Small intestine (tissue), 7 donors: ENCODE results near the gene UNC5C. TPM values are rescaled to one million over a fixed set of nuclear protein-coding genes. Genes with fewer than 3 reads are reported as not detected.
A peak's percentile ranks its signal among the peaks of the same experiment; 100 is the strongest.

Experiments used
- DNase-seq, 2 donors: peaks; one replicate each; pipeline versions ENCODE4 v3.0.0 to v3.0.0-alpha.2; 2013
- FAIRE-seq: peaks from 2 replicates; lab custom pipeline; 2012; peaks lifted over from hg19 to GRCh38; lab: Jason Lieb, UNC
- H3K27ac ChIP-seq, 3 donors: one replicate each; pipeline ENCODE4 v1.5.1; 2013; ENCODE audit warnings: low read length in 2 of 3, mild to moderate bottlenecking in 2 of 3, control low read depth in 1 of 3, inconsistent platforms in 1 of 3, low read depth in 1 of 3, moderate library complexity in 1 of 3
- H3K27me3 ChIP-seq, 3 donors: one replicate each; pipeline ENCODE4 v1.6.1; 2013; ENCODE audit warnings: low read length in 3 of 3, inconsistent platforms in 1 of 3; ENCODE audit not compliant: control insufficient read depth in 3 of 3, insufficient read depth in 3 of 3
- H3K36me3 ChIP-seq, 3 donors: one replicate each; pipeline ENCODE4 v1.6.1; 2013; ENCODE audit warnings: low read length in 3 of 3, inconsistent platforms in 1 of 3, low read depth in 1 of 3, mild to moderate bottlenecking in 1 of 3, moderate library complexity in 1 of 3; ENCODE audit not compliant: control insufficient read depth in 3 of 3, insufficient read depth in 2 of 3
- H3K4me1 ChIP-seq, 3 donors: one replicate each; pipeline ENCODE4 v1.6.1; 2013; ENCODE audit warnings: low read length in 2 of 3, inconsistent platforms in 1 of 3, low read depth in 1 of 3, mild to moderate bottlenecking in 1 of 3, moderate library complexity in 1 of 3; ENCODE audit not compliant: control insufficient read depth in 3 of 3, insufficient read depth in 2 of 3
- H3K4me3 ChIP-seq, 3 donors: one replicate each; pipeline ENCODE4 v1.5.1; 2013; ENCODE audit warnings: low read length in 3 of 3, control low read depth in 1 of 3, inconsistent platforms in 1 of 3, low read depth in 1 of 3, mild to moderate bottlenecking in 1 of 3, moderate library complexity in 1 of 3
- H3K9me3 ChIP-seq, 2 donors: one replicate each; pipeline ENCODE4 v1.6.1; 2013; ENCODE audit warnings: low read depth in 1 of 2, low read length in 1 of 2; ENCODE audit not compliant: control insufficient read depth in 2 of 2, insufficient read depth in 1 of 2
- WGBS, 3 donors: extraction: QIAGEN DNeasy Blood & Tissue Kit; methylation state at CpG; one replicate each; pipeline ENCODE4 v1.1.7; 2013; 5-methylcytosine and 5-hydroxymethylcytosine counted together
- polyA plus RNA-seq, 4 donors: library from polyadenylated mRNA; stranded (reverse) in 3 of 4; unstranded in 1 of 4; fragments of 200-250 nt in 3 of 4; fragments of 120-200 nt in 1 of 4; gene quantifications; one replicate each; pipeline versions ENCODE4 v1.2.1 to v1.2.3, GENCODE V29; 2013
- donor health status: healthy with polysubstance abuse.
- donor health status: control.
- donor health status: control.
- donor health status: Bipolar disorder and iron deficiency.
- donor health status: healthy.

UNC5C gene
- polyA plus RNA-seq, 4 donors = under 0.01 to 2.9 (median 1.1) TPM; not detected in 1

GRCh38 chr4:95249426-95250021, 299.2 kb downstream of the UNC5C start:
- Histone ChIP-seq H3K27me3 (no peaks in the 10 kb centered on the region), H3K4me3 (no peak overlapping the region), H3K27ac (no peak overlapping the region), H3K36me3 (no peaks in the 10 kb centered on the region), H3K4me1 (no peaks in the 10 kb centered on the region), H3K9me3 (no peaks in the 10 kb centered on the region)
- DNase-seq (no peak), FAIRE-seq (no peak)
- WGBS, 3 donors = 27 to 68% (median 35%) methylated on average over 3 of the region's 3 CpGs

GRCh38 chr4:95248720-95249425, 299.9 kb downstream of the UNC5C start:
- Histone ChIP-seq H3K27ac (no peak overlapping the region), H3K4me3 (no peak overlapping the region), H3K27me3 (no peaks in the 10 kb centered on the region), H3K36me3 (no peaks in the 10 kb centered on the region), H3K4me1 (no peaks in the 10 kb centered on the region), H3K9me3 (no peaks in the 10 kb centered on the region)
- peak in 1 of 2 donors; percentile 21 for DNase-seq
- FAIRE-seq = no peak
- 21 to 51% (median 28%) methylated on average over 1 of the region's 1 CpG for whole genome bisulfite sequencing, 3 donors

- H3K27ac ChIP-seq = no peak overlapping the region
- no peaks in the 10 kb centered on the region for H3K36me3 ChIP-seq
- H3K27me3 ChIP-seq = no peaks in the 10 kb centered on the region
- H3K9me3 ChIP-seq = no peaks in the 10 kb centered on the region
- FAIRE-seq (no peak), DNase-seq (no peak)
- WGBS, 3 donors = 67 to 87% (median 85%) methylated on average over 1 of the region's 1 CpG
- H3K4me3 ChIP-seq = no peak overlapping the region
- no peaks in the 10 kb centered on the region for H3K4me1 ChIP-seq
Observed at GRCh38 chr4:95243892-95244291, 304.9 kb downstream of the UNC5C start.

- H3K4me1 ChIP-seq = no peaks in the 10 kb centered on the region
- H3K27me3 ChIP-seq = no peaks in the 10 kb centered on the region
- H3K9me3 ChIP-seq = no peaks in the 10 kb centered on the region
- DNase-seq (no peak), FAIRE-seq (peak; percentile 55)
- no peak overlapping the region for H3K27ac ChIP-seq
- no peaks in the 10 kb centered on the region for H3K36me3 ChIP-seq
- H3K4me3 ChIP-seq = no peak overlapping the region
Observed at GRCh38 chr4:95238554-95238953, 310.2 kb downstream of the UNC5C start.

GRCh38 chr4:95232358-95233156, 316.2 kb downstream of the UNC5C start:
- WGBS, 3 donors = 74 to 77% (median 75%) methylated on average over 7 of the region's 7 CpGs
- Histone ChIP-seq H3K4me1 (peaks cover 0 to 4% (median 0%) of the 10 kb centered on the region in 3 donors), H3K36me3 (no peaks in the 10 kb centered on the region), H3K27me3 (no peaks in the 10 kb centered on the region), H3K4me3 (no peak overlapping the region), H3K27ac (no peak overlapping the region), H3K9me3 (no peaks in the 10 kb centered on the region)
- FAIRE-seq (no peak), DNase-seq (no peak)

- FAIRE-seq (no peak), DNase-seq (peak; percentile 36 to 51)
- H3K27ac ChIP-seq = no peak overlapping the region
- H3K27me3 ChIP-seq = no peaks in the 10 kb centered on the region
- peaks cover 0 to 4% (median 0%) of the 10 kb centered on the region in 3 donors for H3K4me1 ChIP-seq
- no peaks in the 10 kb centered on the region for H3K9me3 ChIP-seq
- H3K4me3 ChIP-seq = no peak overlapping the region
- H3K36me3 ChIP-seq = no peaks in the 10 kb centered on the region
Observed at GRCh38 chr4:95231681-95232080, 317.1 kb downstream of the UNC5C start.

- H3K27ac ChIP-seq = no peak overlapping the region
- no peaks in the 10 kb centered on the region for H3K9me3 ChIP-seq
- DNase-seq (no peak), FAIRE-seq (no peak)
- H3K4me3 ChIP-seq = no peak overlapping the region
- H3K4me1 ChIP-seq = no peaks in the 10 kb centered on the region
- H3K36me3 ChIP-seq = no peaks in the 10 kb centered on the region
- H3K27me3 ChIP-seq = no peaks in the 10 kb centered on the region
- WGBS, 3 donors = 89 to 93% (median 90%) methylated on average over 6 of the region's 6 CpGs
Observed at GRCh38 chr4:95225849-95226248, 322.9 kb downstream of the UNC5C start.

- no peak for FAIRE-seq
- Histone ChIP-seq H3K9me3 (no peaks in the 10 kb centered on the region), H3K27ac (no peak overlapping the region), H3K4me3 (no peak overlapping the region), H3K36me3 (no peaks in the 10 kb centered on the region), H3K27me3 (no peaks in the 10 kb centered on the region), H3K4me1 (no peaks in the 10 kb centered on the region)
- WGBS, 3 donors = 81 to 94% (median 86%) methylated on average over 3 of the region's 3 CpGs
- DNase-seq = no peak
Observed at GRCh38 chr4:95224402-95224801, 324.4 kb downstream of the UNC5C start.
